ENCODE measurements around the gene APBA2.

DNA sequence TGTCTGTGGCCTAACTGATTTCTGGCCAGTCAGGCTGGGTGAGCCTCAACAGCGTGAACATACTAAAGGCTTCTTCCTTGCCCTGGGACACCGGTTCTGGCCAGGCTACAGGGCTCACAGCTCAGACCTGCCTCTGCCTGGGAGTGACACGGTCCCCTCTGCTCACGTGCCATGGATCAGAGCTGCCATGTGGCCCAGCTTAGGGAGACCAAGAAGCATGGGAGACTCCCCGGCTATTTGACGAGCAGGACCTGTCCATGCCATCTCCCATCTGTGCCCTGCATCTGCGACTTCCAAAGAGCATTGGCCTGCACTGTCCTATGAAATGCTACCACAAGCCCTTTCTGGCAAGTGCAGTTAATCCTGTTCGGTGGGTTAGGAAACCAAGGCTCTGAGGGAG, 57.4 kb downstream of the APBA2 start:
- TF ChIP-seq, protein P1, sequence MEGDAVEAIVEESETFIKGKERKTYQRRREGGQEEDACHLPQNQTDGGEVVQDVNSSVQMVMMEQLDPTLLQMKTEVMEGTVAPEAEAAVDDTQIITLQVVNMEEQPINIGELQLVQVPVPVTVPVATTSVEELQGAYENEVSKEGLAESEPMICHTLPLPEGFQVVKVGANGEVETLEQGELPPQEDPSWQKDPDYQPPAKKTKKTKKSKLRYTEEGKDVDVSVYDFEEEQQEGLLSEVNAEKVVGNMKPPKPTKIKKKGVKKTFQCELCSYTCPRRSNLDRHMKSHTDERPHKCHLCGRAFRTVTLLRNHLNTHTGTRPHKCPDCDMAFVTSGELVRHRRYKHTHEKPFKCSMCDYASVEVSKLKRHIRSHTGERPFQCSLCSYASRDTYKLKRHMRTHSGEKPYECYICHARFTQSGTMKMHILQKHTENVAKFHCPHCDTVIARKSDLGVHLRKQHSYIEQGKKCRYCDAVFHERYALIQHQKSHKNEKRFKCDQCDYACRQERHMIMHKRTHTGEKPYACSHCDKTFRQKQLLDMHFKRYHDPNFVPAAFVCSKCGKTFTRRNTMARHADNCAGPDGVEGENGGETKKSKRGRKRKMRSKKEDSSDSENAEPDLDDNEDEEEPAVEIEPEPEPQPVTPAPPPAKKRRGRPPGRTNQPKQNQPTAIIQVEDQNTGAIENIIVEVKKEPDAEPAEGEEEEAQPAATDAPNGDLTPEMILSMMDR (IDR thresholded peaks at IDR 0.05): no peak
- no peak for TF ChIP-seq POLR2A (IDR thresholded peaks at IDR 0.05)
